Psoas muscle (tissue), 8 donors: ENCODE data around the gene CLPTM1L. TPM values are rescaled to one million over a fixed set of nuclear protein-coding genes. Genes with fewer than 3 reads are reported as not detected.
"Not testable (repeated sequence)": the region's sequence is repeated elsewhere in the genome, so short reads cannot be mapped to it uniquely, and the experiment has no call there.

ENCODE experiments used
- ATAC-seq, 4 donors: fragments of 200-7000 bp; cut with Tn5 transposase; one replicate each; pipeline ENCODE4 v1.9.1; 2020; ENCODE audit warnings: moderate library complexity in 3 of 4, mild to moderate bottlenecking in 2 of 4
- DNase-seq, 2 donors: peaks; one replicate each; pipeline ENCODE4 v3.0.0-alpha.2; 2020
- H3K27ac ChIP-seq: fragments of 200-600 bp; one replicate; pipeline ENCODE4 v1.8.0; 2022
- H3K27me3 ChIP-seq, 3 donors: fragments of 200-600 bp in 1 of 3; one replicate each; pipeline versions ENCODE4 v1.6.1 to v1.8.0; 2013 to 2022; ENCODE audit warnings: low read length in 2 of 3, mild to moderate bottlenecking in 2 of 3, moderate library complexity in 1 of 3; ENCODE audit not compliant: insufficient read depth in 3 of 3
- H3K36me3 ChIP-seq, 2 donors: fragments of 200-600 bp in 1 of 2; one replicate each; pipeline versions ENCODE4 v1.6.1 to v1.8.0; 2013 to 2022; ENCODE audit warnings: low read depth in 1 of 2, mild to moderate bottlenecking in 1 of 2, moderate library complexity in 1 of 2; ENCODE audit not compliant: insufficient read depth in 1 of 2
- H3K4me1 ChIP-seq: fragments of 200-600 bp; one replicate; pipeline ENCODE4 v1.8.0; 2022
- H3K4me3 ChIP-seq: fragments of 200-600 bp; one replicate; pipeline ENCODE4 v1.8.0; 2022; ENCODE audit warnings: mild to moderate bottlenecking
- H3K9me3 ChIP-seq: fragments of 200-600 bp; one replicate; pipeline ENCODE4 v1.8.0; 2022
- CTCF ChIP-seq: fragments of 200-600 bp; IDR thresholded peaks from one replicate; pipeline ENCODE4 v1.8.0; 2022; ENCODE audit warnings: antibody characterized with exemption
- WGBS, 3 donors: extraction: QIAGEN DNeasy Blood & Tissue Kit; methylation state at CpG; one replicate each; pipeline versions ENCODE4 v1.1.6 to v1.1.7; 2013; 5-methylcytosine and 5-hydroxymethylcytosine counted together
- intact Hi-C, 2 donors: fragments of 100-400 bp; cut with DNase I; formaldehyde crosslinking; loops; one replicate each; pipeline versions ENCODE4 v1.11.0 to v1.14.2; 2022
- polyA plus RNA-seq, 3 donors: library from polyadenylated mRNA; stranded (reverse); fragments of 200-250 nt; gene quantifications; one replicate each; pipeline ENCODE4 v1.2.3, GENCODE V29; 2013
- total RNA-seq, 4 donors: library from RNA; stranded (reverse); fragmentation: NEBNext Ultra II Directional in 2 of 4; extraction: Animal tissue kit (Norgen Biotek cat#: 25700) in 2 of 4; gene quantifications; one replicate each; pipeline versions ENCODE4 v1.2.1 to v1.2.4, GENCODE V29; 2021 to 2023
- donor health status: healthy with polysubstance abuse.
- donor health status: DM: no; HTN: no; CAD: no; lungs with moderate emphysema.
- donor health status: Bipolar disorder and iron deficiency.
- donor health status: healthy.
- donor health status: DM: yes; HTN: yes; CAD: no.
- donor health status: DM: no; HTN: no; CAD: no.
- donor health status: DM: no; HTN: no; CAD: no.
- donor health status: DM: yes; HTN: yes; CAD: no.

CLPTM1L gene
- total and polyA plus RNA-seq, 7 donors: 24.2 to 92.4 (median 34.8) TPM

- intact Hi-C loops: no loop called here
- no peaks in the 10 kb centered on the region for H3K4me1 ChIP-seq
- H3K27me3 ChIP-seq: no peaks in the 10 kb centered on the region
- 93 to 96% (median 94%) methylated on average over 32 of the region's 32 CpGs for WGBS, 3 donors
- H3K27ac ChIP-seq: no peak overlapping the region
- DNase-seq (peak in 1 of 2 donors; percentile 36), ATAC-seq (no peak)
- no peak overlapping the region for H3K4me3 ChIP-seq
- H3K36me3 ChIP-seq: peaks cover 19 to 88% of the 10 kb centered on the region in 2 donors
- no peaks in the 10 kb centered on the region for H3K9me3 ChIP-seq
- no peak for TF ChIP-seq CTCF
These were observed 9.9 kb downstream of the CLPTM1L start for GRCh38 chr5:1334831-1335539.

- Histone ChIP-seq H3K36me3 (peaks cover 19 to 86% of the 10 kb centered on the region in 2 donors), H3K9me3 (no peaks in the 10 kb centered on the region), H3K27ac (no peak overlapping the region), H3K4me1 (no peaks in the 10 kb centered on the region), H3K4me3 (no peak overlapping the region), H3K27me3 (no peaks in the 10 kb centered on the region)
- WGBS, 3 donors: 94 to 96% (median 94%) methylated on average over 14 of the region's 14 CpGs
- intact Hi-C loops: no loop called here
- ATAC-seq (no peak), DNase-seq (peak in 1 of 2 donors; percentile 15)
- no peak for TF ChIP-seq CTCF
These were observed 10.9 kb downstream of the CLPTM1L start for GRCh38 chr5:1333986-1334385.

DNA sequence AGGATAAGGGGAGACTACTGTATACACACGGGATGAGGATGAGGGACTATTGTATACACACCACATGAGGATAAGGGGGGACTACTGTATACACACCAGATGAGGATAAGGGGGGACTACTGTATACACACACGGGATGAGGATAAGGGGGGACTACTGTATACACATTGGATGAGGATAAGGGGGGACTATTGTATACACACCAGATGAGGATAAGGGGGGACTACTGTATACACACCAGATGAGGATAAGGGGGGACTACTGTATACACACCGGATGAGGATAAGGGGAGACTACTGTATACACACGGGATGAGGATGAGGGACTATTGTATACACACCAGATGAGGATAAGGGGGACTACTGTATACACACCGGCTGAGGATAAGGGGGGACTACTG is 11.6 kb downstream of the CLPTM1L start:
- WGBS, 3 donors: 84 to 91% (median 89%) methylated on average over 5 of the region's 5 CpGs
- H3K27me3 ChIP-seq, intact Hi-C loops, H3K27ac ChIP-seq, H3K9me3 ChIP-seq, H3K4me3 ChIP-seq, ATAC-seq, DNase-seq, H3K4me1 ChIP-seq: not testable (repeated sequence)
- peaks cover 19 to 79% of the 10 kb centered on the region in 2 donors for H3K36me3 ChIP-seq

DNA sequence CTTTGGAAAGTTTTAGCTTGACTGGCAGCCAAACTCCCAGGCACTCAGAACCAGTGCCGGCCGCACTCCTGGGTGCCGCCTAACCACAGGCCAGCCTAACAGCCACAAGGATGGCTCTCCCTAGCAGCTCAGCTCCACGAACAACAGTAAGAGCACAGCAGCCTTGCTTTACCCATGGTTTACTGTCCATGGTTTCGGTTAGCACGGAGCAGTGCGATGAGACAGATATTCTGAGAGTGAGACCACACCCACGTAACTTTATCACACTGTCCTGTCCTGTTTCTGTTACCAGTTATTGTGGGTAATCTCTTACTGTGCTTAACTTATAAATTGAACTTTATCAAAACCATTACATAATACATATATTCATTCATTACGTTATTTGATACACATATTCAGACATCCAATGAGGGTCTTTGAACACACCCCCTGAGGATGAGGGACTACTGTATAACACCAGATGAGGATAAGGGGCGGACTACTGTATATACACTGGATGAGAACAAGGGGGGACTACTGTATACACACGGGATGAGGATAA is 12.4 kb downstream of the CLPTM1L start:
- no peak for TF ChIP-seq CTCF
- ATAC-seq (no peak), DNase-seq (no peak)
- Histone ChIP-seq H3K9me3 (no peaks in the 10 kb centered on the region), H3K27me3 (no peaks in the 10 kb centered on the region), H3K36me3 (peaks cover 18 to 72% of the 10 kb centered on the region in 2 donors), H3K27ac (no peak overlapping the region), H3K4me3 (no peak overlapping the region), H3K4me1 (no peaks in the 10 kb centered on the region)
- intact Hi-C loops: no loop called here
- WGBS, 3 donors: 88 to 91% (median 89%) methylated on average over 11 of the region's 11 CpGs

- H3K27ac ChIP-seq: no peak overlapping the region
- no peak overlapping the region for H3K4me3 ChIP-seq
- intact Hi-C loops: no loop called here
- H3K27me3 ChIP-seq: no peaks in the 10 kb centered on the region
- ATAC-seq (peak in 1 of 4 donors; percentile 27), DNase-seq (peak in 1 of 2 donors; percentile 40)
- H3K9me3 ChIP-seq: no peaks in the 10 kb centered on the region
- no peaks in the 10 kb centered on the region for H3K4me1 ChIP-seq
- peaks cover 14 to 66% of the 10 kb centered on the region in 2 donors for H3K36me3 ChIP-seq
- no peak for TF ChIP-seq CTCF
- WGBS, 3 donors: 89 to 95% (median 93%) methylated on average over 11 of the region's 11 CpGs
These were observed 13.0 kb downstream of the CLPTM1L start for GRCh38 chr5:1331861-1332405.
